ENCODE data around the gene EDN2.

DNA sequence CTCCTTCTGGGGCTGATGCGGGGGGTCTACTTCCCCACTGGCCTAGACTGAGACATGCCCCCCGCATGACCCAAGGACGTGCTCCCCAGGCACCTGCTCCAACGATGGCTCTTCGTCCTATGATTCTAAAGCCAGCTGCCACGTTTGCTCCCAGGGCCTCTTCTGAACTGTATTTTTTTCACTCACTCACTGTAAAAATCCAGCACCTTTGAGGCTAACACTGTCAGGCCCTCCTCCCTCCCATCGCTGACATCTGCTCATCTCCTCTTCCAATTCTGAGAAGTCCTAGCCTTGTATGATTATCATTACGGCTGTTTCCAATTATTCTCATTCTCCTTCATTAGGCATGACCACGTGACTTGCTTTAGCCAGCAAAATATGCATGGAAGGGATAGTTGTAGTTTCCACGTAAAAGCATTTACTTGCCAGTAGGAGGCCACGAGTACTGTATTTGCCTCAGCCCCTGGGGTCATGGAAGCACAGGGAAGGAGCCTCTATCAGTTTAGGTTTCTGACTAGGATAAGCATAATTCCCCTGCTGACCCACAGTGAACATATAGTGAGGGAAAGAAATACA, 19.1 kb upstream of the EDN2 start:
- no peak for TF ChIP-seq PATZ1 (tag by site-specific recombination; IDR thresholded peaks at IDR 0.05)
- 0 out of 2 replicates have a peak, but pooled peaks have one; percentile 34 for TF ChIP-seq CTCF (tag by site-specific recombination; IDR thresholded peaks at IDR 0.05)
- no peak for TF ChIP-seq PBX3 (CRISPR knock-in tag; IDR thresholded peaks at IDR 0.05)
- no peak for TF ChIP-seq ZNF585B (tag by site-specific recombination; IDR thresholded peaks at IDR 0.05)
- TF ChIP-seq ZNF449 (tag by site-specific recombination; IDR thresholded peaks at IDR 0.05), result no peak
- no peak for TF ChIP-seq ZNF777 (tag by site-specific recombination; IDR thresholded peaks at IDR 0.05; ENCODE audit: borderline replicate concordance)
- TF ChIP-seq ZNF785 (tag by site-specific recombination; IDR thresholded peaks at IDR 0.05), result no peak
- TF ChIP-seq ZBTB44 (tag by site-specific recombination; IDR thresholded peaks at IDR 0.05), result no peak
- TF ChIP-seq ZNF146 (tag by site-specific recombination; IDR thresholded peaks at IDR 0.05), result no peak
- TF ChIP-seq GLI4 (tag by site-specific recombination; IDR thresholded peaks at IDR 0.05), result no peak

All from HEK293 (cell line).